ENCODE data around the gene DSC2. TPM values are rescaled to one million over a fixed set of nuclear protein-coding genes. Genes with fewer than 3 reads are reported as not detected.
A peak's percentile ranks its signal among the peaks of the same experiment; 100 is the strongest.

The DSC2 gene
- total RNA-seq, 2 donors from 2014 or later = 58.4 to 72.4 TPM

- no peaks in the 10 kb centered on the region for H3K9me3 Mint-ChIP-seq
- H3K4me1 Mint-ChIP-seq = peaks cover 30% of the 10 kb centered on the region
- Histone ChIP-seq H3K27me3 (ENCODE audit: control insufficient read depth, insufficient read depth, low read length, poor library complexity, severe bottlenecking) (no peaks in the 10 kb centered on the region), H3K27ac (ENCODE audit: low read depth, low read length) (no peak overlapping the region), H3K9ac (ENCODE audit: extremely low read depth, low read length, poor library complexity, severe bottlenecking) (no peak overlapping the region), H3K36me3 (ENCODE audit: control insufficient read depth, insufficient read depth, low read length) (no peaks in the 10 kb centered on the region), H3K4me1 (ENCODE audit: control insufficient read depth, insufficient read depth, low read length) (no peaks in the 10 kb centered on the region), H3K4me3 (ENCODE audit: low read length) (peak overlapping the region; percentile 92), H3K9me3 (ENCODE audit: control insufficient read depth, low read length) (no peaks in the 10 kb centered on the region)
- no peaks in the 10 kb centered on the region for H3K36me3 Mint-ChIP-seq (ENCODE audit: low read depth)
- WGBS, 2 experiments (ENCODE audit: insufficient coverage in 1 of 2, insufficient read length in 1 of 2) = 74% methylated on average over 2 of the region's 2 CpGs; no CpG with 5 or more reads in 1 of the 2 experiments
- DNase-seq = no peak
- no peak overlapping the region for H3K27ac Mint-ChIP-seq
- H3K4me3 Mint-ChIP-seq = peak overlapping the region; percentile 94
- H3K27me3 Mint-ChIP-seq (ENCODE audit: insufficient read depth) = no peaks in the 10 kb centered on the region
- no peak for TF ChIP-seq CTCF (conservative IDR thresholded peaks at IDR 0.05)
Measured at GRCh38 chr18:31102941-31103340, 720 bp upstream of the DSC2 start.

- H3K36me3 ChIP-seq (ENCODE audit: control insufficient read depth, insufficient read depth, low read length) = no peaks in the 10 kb centered on the region
- TF ChIP-seq CTCF (conservative IDR thresholded peaks at IDR 0.05) = peak; percentile 58
- H3K9ac ChIP-seq (ENCODE audit: extremely low read depth, low read length, poor library complexity, severe bottlenecking) = peak overlapping the region; percentile 84
- H3K9me3 ChIP-seq (ENCODE audit: control insufficient read depth, low read length) = no peaks in the 10 kb centered on the region
- peak overlapping the region; percentile 92 for H3K4me3 ChIP-seq (ENCODE audit: low read length)
- Mint-ChIP-seq H3K4me3 (peak overlapping the region; percentile 94), H3K9me3 (no peaks in the 10 kb centered on the region), H3K4me1 (peaks cover 34% of the 10 kb centered on the region), H3K36me3 (ENCODE audit: low read depth) (peaks cover 3% of the 10 kb centered on the region), H3K27ac (peak overlapping the region; percentile 98), H3K27me3 (ENCODE audit: insufficient read depth) (no peaks in the 10 kb centered on the region)
- no peaks in the 10 kb centered on the region for H3K4me1 ChIP-seq (ENCODE audit: control insufficient read depth, insufficient read depth, low read length)
- 0 to 1% methylated on average over 15 to 72 of the region's 72 CpGs for WGBS, 2 experiments (ENCODE audit: insufficient coverage in 1 of 2, insufficient read length in 1 of 2)
- H3K27me3 ChIP-seq (ENCODE audit: control insufficient read depth, insufficient read depth, low read length, poor library complexity, severe bottlenecking) = no peaks in the 10 kb centered on the region
- peak overlapping the region; percentile 62 for H3K27ac ChIP-seq (ENCODE audit: low read depth, low read length)
- DNase-seq = peak; percentile 92
Measured at GRCh38 chr18:31101183-31102024, 817 bp downstream of the DSC2 start.

- H3K27ac ChIP-seq (ENCODE audit: low read depth, low read length) = peak overlapping the region; percentile 62
- no peaks in the 10 kb centered on the region for H3K27me3 ChIP-seq (ENCODE audit: control insufficient read depth, insufficient read depth, low read length, poor library complexity, severe bottlenecking)
- H3K9me3 Mint-ChIP-seq = no peaks in the 10 kb centered on the region
- peaks cover 42% of the 10 kb centered on the region for H3K4me1 Mint-ChIP-seq
- peaks cover 3% of the 10 kb centered on the region for H3K36me3 Mint-ChIP-seq (ENCODE audit: low read depth)
- no peaks in the 10 kb centered on the region for H3K27me3 Mint-ChIP-seq (ENCODE audit: insufficient read depth)
- DNase-seq = peak; percentile 91
- H3K9me3 ChIP-seq (ENCODE audit: control insufficient read depth, low read length) = no peaks in the 10 kb centered on the region
- no peaks in the 10 kb centered on the region for H3K36me3 ChIP-seq (ENCODE audit: control insufficient read depth, insufficient read depth, low read length)
- peak overlapping the region; percentile 92 for H3K4me3 ChIP-seq (ENCODE audit: low read length)
- TF ChIP-seq CTCF (conservative IDR thresholded peaks at IDR 0.05) = no peak
- H3K9ac ChIP-seq (ENCODE audit: extremely low read depth, low read length, poor library complexity, severe bottlenecking) = peak overlapping the region; percentile 84
- H3K4me1 ChIP-seq (ENCODE audit: control insufficient read depth, insufficient read depth, low read length) = no peaks in the 10 kb centered on the region
- WGBS, 2 experiments (ENCODE audit: insufficient coverage in 1 of 2, insufficient read length in 1 of 2) = 2 to 7% methylated on average over 3 to 22 of the region's 23 CpGs
- H3K4me3 Mint-ChIP-seq = peak overlapping the region; percentile 94
- peak overlapping the region; percentile 98 for H3K27ac Mint-ChIP-seq
Measured at GRCh38 chr18:31100436-31101182, 1.6 kb downstream of the DSC2 start.

Measured in endodermal cell (in vitro differentiated cells).